ENCODE measurements around the gene RIT2.

Gene RIT2

DNA sequence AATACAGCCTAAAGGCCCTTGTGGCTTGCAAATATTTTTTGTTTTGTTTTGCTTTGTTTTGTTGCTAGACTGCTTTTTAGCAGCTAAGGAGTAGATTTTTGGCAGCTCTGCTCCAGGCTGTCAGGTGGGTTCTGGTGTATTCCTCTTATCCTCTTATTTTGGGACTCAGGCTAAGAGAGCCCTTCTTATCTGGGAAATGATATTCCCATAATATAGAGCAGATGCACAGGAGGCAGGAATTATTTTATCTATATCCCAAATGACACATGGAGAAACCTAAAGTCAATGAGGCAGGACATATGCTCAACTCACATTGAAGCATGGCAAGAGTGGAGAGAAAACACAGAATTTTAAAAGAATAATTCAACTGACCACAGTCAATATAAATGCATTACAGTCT is 369.6 kb downstream of the RIT2 start:
- Histone ChIP-seq H2AFZ (ENCODE audit: low read depth, low read length, severe bottlenecking) (no peak overlapping the region), H3K9ac (ENCODE audit: low read length) (no peak overlapping the region), H3K27me3 (ENCODE audit: low read length) (no peaks in the 10 kb centered on the region), H4K20me1 (ENCODE audit: low read depth, low read length) (no peaks in the 10 kb centered on the region), H3K9me2 (replicated peaks; ENCODE audit: insufficient read depth, low read length) (0 out of 2 replicates have a peak, but pooled peaks cover 3% of the 10 kb centered on the region), H3K79me2 (ENCODE audit: insufficient read depth, low read length) (no peaks in the 10 kb centered on the region), H3K36me3 (ENCODE audit: low read length) (0 out of 2 replicates have a peak, but pooled peaks cover 4% of the 10 kb centered on the region), H3F3A (ENCODE audit: insufficient read depth) (no peaks in the 10 kb centered on the region), H3K27ac (ENCODE audit: low read depth, low read length) (no peak overlapping the region), H3K9me3 (ENCODE audit: insufficient read depth, low read length) (no peaks in the 10 kb centered on the region), H3K4me2 (ENCODE audit: low read depth, low read length, poor library complexity, severe bottlenecking) (no peak overlapping the region), H3K4me3 (ENCODE audit: insufficient read depth, low read length, poor library complexity, severe bottlenecking) (no peak overlapping the region)
- TF ChIP-seq, protein P1, sequence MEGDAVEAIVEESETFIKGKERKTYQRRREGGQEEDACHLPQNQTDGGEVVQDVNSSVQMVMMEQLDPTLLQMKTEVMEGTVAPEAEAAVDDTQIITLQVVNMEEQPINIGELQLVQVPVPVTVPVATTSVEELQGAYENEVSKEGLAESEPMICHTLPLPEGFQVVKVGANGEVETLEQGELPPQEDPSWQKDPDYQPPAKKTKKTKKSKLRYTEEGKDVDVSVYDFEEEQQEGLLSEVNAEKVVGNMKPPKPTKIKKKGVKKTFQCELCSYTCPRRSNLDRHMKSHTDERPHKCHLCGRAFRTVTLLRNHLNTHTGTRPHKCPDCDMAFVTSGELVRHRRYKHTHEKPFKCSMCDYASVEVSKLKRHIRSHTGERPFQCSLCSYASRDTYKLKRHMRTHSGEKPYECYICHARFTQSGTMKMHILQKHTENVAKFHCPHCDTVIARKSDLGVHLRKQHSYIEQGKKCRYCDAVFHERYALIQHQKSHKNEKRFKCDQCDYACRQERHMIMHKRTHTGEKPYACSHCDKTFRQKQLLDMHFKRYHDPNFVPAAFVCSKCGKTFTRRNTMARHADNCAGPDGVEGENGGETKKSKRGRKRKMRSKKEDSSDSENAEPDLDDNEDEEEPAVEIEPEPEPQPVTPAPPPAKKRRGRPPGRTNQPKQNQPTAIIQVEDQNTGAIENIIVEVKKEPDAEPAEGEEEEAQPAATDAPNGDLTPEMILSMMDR (IDR thresholded peaks at IDR 0.05; ENCODE audit: insufficient read depth, low read length, poor library complexity, severe bottlenecking): no peak
- TF ChIP-seq EZH2phosphoT487 (conservative IDR thresholded peaks at IDR 0.05; ENCODE audit: low read length): no peak

DNA sequence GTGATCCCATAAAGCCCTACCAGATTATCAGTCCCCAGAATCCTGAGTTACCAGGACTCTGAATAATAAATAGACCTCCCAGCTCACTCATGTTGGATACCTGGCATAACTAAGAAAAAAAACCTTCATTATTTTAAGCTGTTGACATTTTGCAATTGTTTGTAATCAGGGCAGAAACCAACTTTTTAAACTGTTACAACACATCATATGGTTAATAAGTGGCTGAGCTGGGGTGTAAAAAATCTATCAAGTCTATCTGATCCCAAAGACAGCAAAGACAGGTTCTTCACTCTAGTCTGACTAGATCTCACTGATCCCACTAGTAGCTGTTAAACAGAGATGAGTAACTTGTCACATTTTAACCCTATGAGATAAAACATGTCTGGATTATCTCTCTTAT is 370.3 kb downstream of the RIT2 start:
- no peak overlapping the region for H3K4me3 ChIP-seq (ENCODE audit: insufficient read depth, low read length, poor library complexity, severe bottlenecking)
- no peak overlapping the region for H3K4me2 ChIP-seq (ENCODE audit: low read depth, low read length, poor library complexity, severe bottlenecking)
- H3K9me3 ChIP-seq (ENCODE audit: insufficient read depth, low read length): no peaks in the 10 kb centered on the region
- TF ChIP-seq EZH2phosphoT487 (conservative IDR thresholded peaks at IDR 0.05; ENCODE audit: low read length): no peak
- TF ChIP-seq, protein P1 (IDR thresholded peaks at IDR 0.05; ENCODE audit: insufficient read depth, low read length, poor library complexity, severe bottlenecking): no peak
- H3K9me2 ChIP-seq (replicated peaks; ENCODE audit: insufficient read depth, low read length): 0 out of 2 replicates have a peak, but pooled peaks cover 3% of the 10 kb centered on the region
- H3K9ac ChIP-seq (ENCODE audit: low read length): no peak overlapping the region
- no peaks in the 10 kb centered on the region for H3F3A ChIP-seq (ENCODE audit: insufficient read depth)
- no peaks in the 10 kb centered on the region for H3K27me3 ChIP-seq (ENCODE audit: low read length)
- no peak overlapping the region for H3K27ac ChIP-seq (ENCODE audit: low read depth, low read length)
- no peaks in the 10 kb centered on the region for H4K20me1 ChIP-seq (ENCODE audit: low read depth, low read length)
- H3K79me2 ChIP-seq (ENCODE audit: insufficient read depth, low read length): no peaks in the 10 kb centered on the region
- no peak overlapping the region for H2AFZ ChIP-seq (ENCODE audit: low read depth, low read length, severe bottlenecking)
- H3K36me3 ChIP-seq (ENCODE audit: low read length): 0 out of 2 replicates have a peak, but pooled peaks cover 4% of the 10 kb centered on the region

DNA sequence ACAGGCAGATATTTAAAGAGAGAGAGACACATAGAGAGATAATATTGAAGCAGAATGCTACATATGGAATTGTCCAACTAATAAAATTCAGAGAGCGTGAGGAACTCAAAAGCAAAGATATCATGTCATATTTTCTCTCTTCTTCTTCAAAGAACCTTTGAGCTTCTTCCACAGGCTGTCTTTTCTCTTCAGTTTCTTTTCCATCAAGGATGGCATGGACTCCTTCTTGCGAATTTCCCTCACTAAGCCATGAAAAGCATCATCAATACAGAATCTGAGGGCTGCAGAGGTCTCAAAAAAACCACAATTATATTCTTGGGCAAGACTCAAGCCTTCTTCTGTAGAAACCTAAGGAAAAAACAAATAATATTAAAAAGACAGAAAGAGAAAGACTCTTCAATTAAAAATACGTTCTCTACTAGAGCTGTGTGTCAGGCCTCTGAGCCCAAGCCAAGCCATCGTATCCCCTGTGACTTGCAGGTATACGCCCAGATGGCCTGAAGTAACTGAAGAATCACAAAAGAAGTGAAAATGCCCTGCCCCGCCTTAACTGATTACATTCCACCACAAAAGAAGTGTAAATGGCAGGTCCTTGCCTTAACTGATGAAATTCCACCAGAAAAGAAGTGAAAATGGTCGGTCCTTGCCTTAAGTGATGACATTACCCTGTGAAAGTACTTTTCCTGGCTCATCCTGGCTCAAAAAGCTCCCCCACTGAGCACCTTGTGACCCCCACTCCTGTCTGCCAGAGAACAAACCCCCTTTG is 371.9 kb downstream of the RIT2 start:
- Histone ChIP-seq H3K4me2 (ENCODE audit: low read depth, low read length, poor library complexity, severe bottlenecking) (no peak overlapping the region), H3K9me3 (ENCODE audit: insufficient read depth, low read length) (no peaks in the 10 kb centered on the region), H3K9ac (ENCODE audit: low read length) (no peak overlapping the region), H3F3A (ENCODE audit: insufficient read depth) (no peaks in the 10 kb centered on the region), H3K27ac (ENCODE audit: low read depth, low read length) (no peak overlapping the region), H3K79me2 (ENCODE audit: insufficient read depth, low read length) (no peaks in the 10 kb centered on the region), H3K9me2 (replicated peaks; ENCODE audit: insufficient read depth, low read length) (0 out of 2 replicates have a peak, but pooled peaks cover 3% of the 10 kb centered on the region), H2AFZ (ENCODE audit: low read depth, low read length, severe bottlenecking) (no peak overlapping the region), H3K27me3 (ENCODE audit: low read length) (no peaks in the 10 kb centered on the region), H4K20me1 (ENCODE audit: low read depth, low read length) (no peaks in the 10 kb centered on the region), H3K36me3 (ENCODE audit: low read length) (no peaks in the 10 kb centered on the region), H3K4me3 (ENCODE audit: insufficient read depth, low read length, poor library complexity, severe bottlenecking) (no peak overlapping the region)
- TF ChIP-seq EZH2phosphoT487 (conservative IDR thresholded peaks at IDR 0.05; ENCODE audit: low read length): no peak
- TF ChIP-seq, protein P1 (IDR thresholded peaks at IDR 0.05; ENCODE audit: insufficient read depth, low read length, poor library complexity, severe bottlenecking): no peak
